T-cell (primary cell): ENCODE measurements around the gene RAI1. TPM values are rescaled to one million over a fixed set of nuclear protein-coding genes. Genes with fewer than 3 reads are reported as not detected.

ENCODE experiments used
- ATAC-seq, 4 experiments: fragments of 200-7000 bp in 3 of 4; fragments of 150-1000 bp in 1 of 4; cut with Tn5 transposase; replicated peaks in 1 of 4; 1 replicate in 3 of 4; 2 replicates in 1 of 4; pipeline ENCODE4 v1.10.0; 2021; ENCODE audit warnings: moderate library complexity in 3 of 4, mild to moderate bottlenecking in 2 of 4, moderate number of reproducible peaks in 1 of 4
- CTCF ChIA-PET, 2 donors: fragments of 300-600 bp; sonication (Branson Sonifier 250); formaldehyde crosslinking; loops; one replicate each; lab custom pipeline; 2022; ENCODE audit warnings: antibody characterized with exemption in 2 of 2; lab: Charles Lee
- POLR2A ChIA-PET, 2 donors: fragments of 300-600 bp; sonication (Branson Sonifier 250); formaldehyde crosslinking; loops; one replicate each; lab custom pipeline; 2022; ENCODE audit warnings: antibody characterized with exemption in 2 of 2; lab: Charles Lee
- DNase-seq, 35 experiments: peaks; one replicate each; pipeline versions ENCODE4 v3.0.0 to v3.0.0-alpha.2; 2013 to 2023
- H3K27ac ChIP-seq: one replicate; pipeline ENCODE4 v1.5.1; 2013; ENCODE audit warnings: low read length
- H3K27me3 ChIP-seq, 2 experiments: replicated peaks in 1 of 2; 1 replicate in 1 of 2; 2 replicates in 1 of 2; pipeline versions ENCODE4 v1.6.1 to v1.7.0; 2013; ENCODE audit warnings: low read length in 1 of 2, mixed read lengths in 1 of 2; ENCODE audit not compliant: control insufficient read depth in 2 of 2, insufficient read depth in 2 of 2; ENCODE audit errors: extremely low read depth in 1 of 2
- H3K36me3 ChIP-seq, 2 donors: 1 replicate in 1 of 2; 2 replicates in 1 of 2; pipeline versions ENCODE4 v1.6.1 to v1.7.0; 2013; ENCODE audit warnings: low read length in 1 of 2; ENCODE audit not compliant: control insufficient read depth in 2 of 2, insufficient read depth in 1 of 2; ENCODE audit errors: extremely low read depth in 1 of 2
- H3K4me1 ChIP-seq, 2 experiments: 1 replicate in 1 of 2; 2 replicates in 1 of 2; pipeline versions ENCODE4 v1.6.1 to v1.7.0; 2013; ENCODE audit warnings: low read length in 2 of 2, mixed read lengths in 1 of 2; ENCODE audit not compliant: insufficient read depth in 2 of 2, control insufficient read depth in 1 of 2; ENCODE audit errors: extremely low read depth in 1 of 2
- H3K4me3 ChIP-seq, 2 donors: 1 replicate in 1 of 2; 2 replicates in 1 of 2; pipeline versions ENCODE4 v1.5.1 to v1.7.0; 2013; ENCODE audit warnings: mild to moderate bottlenecking in 2 of 2, low read length in 1 of 2, moderate library complexity in 1 of 2; ENCODE audit not compliant: control insufficient read depth in 1 of 2; ENCODE audit errors: extremely low read depth in 1 of 2
- H3K9me3 ChIP-seq: 2 replicates; pipeline ENCODE4 v1.7.0; 2013
- H3K27ac Mint-ChIP-seq, 2 donors: one replicate each; pipeline ENCODE4 v1.8.0; 2020 to 2021; ENCODE audit warnings: mild to moderate bottlenecking in 2 of 2, mixed read lengths in 2 of 2
- H3K27me3 Mint-ChIP-seq, 2 donors: one replicate each; pipeline ENCODE4 v1.8.0; 2021 to 2022; ENCODE audit warnings: mixed read lengths in 2 of 2
- H3K36me3 Mint-ChIP-seq: one replicate; pipeline ENCODE4 v1.8.0; 2021; ENCODE audit warnings: mixed read lengths
- H3K4me1 Mint-ChIP-seq, 3 donors: one replicate each; pipeline ENCODE4 v1.8.0; 2020 to 2022; ENCODE audit warnings: mixed read lengths in 3 of 3, mild to moderate bottlenecking in 1 of 3
- H3K4me3 Mint-ChIP-seq, 3 donors: one replicate each; pipeline ENCODE4 v1.8.0; 2020 to 2022; ENCODE audit warnings: mild to moderate bottlenecking in 3 of 3, mixed read lengths in 3 of 3, moderate library complexity in 3 of 3
- H3K9me3 Mint-ChIP-seq, 3 donors: one replicate each; pipeline ENCODE4 v1.8.0; 2020 to 2022; ENCODE audit warnings: mixed read lengths in 3 of 3
- WGBS: methylation state at CpG from one replicate; pipeline ENCODE4 v1.1.5; 2013; ENCODE audit warnings: missing lambda C conversion rate; ENCODE audit not compliant: insufficient coverage; 5-methylcytosine and 5-hydroxymethylcytosine counted together
- total RNA-seq, 35 experiments: library from RNA in 6 of 35; stranded (reverse) in 6 of 35; fragments of 120-200 nt in 1 of 35; gene quantifications; one replicate each; pipeline versions ENCODE4 v1.2.1 to v1.2.4 and lab custom pipeline; 2013 to 2026

RAI1 gene
- total RNA-seq, 5 donors from 2014 or later (not counting 1 experiment from before 2014, with no cell fraction given) = 20.1 to 31.2 (median 24.5) TPM

DNA sequence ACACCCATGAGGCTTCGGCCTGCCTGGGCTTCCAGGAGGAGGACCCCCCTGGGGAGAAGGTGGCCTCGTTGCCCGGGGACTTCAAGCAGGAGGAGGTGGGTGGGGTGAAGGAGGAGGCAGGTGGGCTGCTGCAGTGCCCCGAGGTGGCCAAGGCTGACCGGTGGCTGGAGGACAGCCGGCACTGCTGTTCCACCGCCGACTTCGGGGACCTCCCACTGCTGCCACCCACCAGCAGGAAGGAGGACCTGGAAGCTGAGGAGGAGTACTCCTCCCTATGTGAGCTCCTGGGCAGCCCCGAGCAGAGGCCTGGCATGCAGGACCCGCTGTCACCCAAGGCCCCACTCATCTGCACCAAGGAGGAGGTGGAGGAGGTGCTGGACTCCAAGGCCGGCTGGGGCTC lies 114.0 kb downstream of the RAI1 start:
- ATAC-seq (no peak), DNase-seq (no peak)
- H3K9me3 Mint-ChIP-seq = no peaks in the 10 kb centered on the region
- no peak overlapping the region for H3K4me3 ChIP-seq
- ChIA-PET CTCF (interaction anchor here in 1 of 2 donors (0.6 kb wide), 1 partner anchor 20 kb away, joined by 3 read pairs; no protein-coding TSS in a partner anchor), POLR2A (no interaction called here)
- H3K4me1 Mint-ChIP-seq = peaks cover 24 to 30% (median 26%) of the 10 kb centered on the region in 3 donors
- no peak overlapping the region for H3K27ac Mint-ChIP-seq
- H3K9me3 ChIP-seq = no peaks in the 10 kb centered on the region
- H3K27ac ChIP-seq = no peak overlapping the region
- H3K27me3 Mint-ChIP-seq = no peaks in the 10 kb centered on the region
- H3K27me3 ChIP-seq = no peaks in the 10 kb centered on the region
- 96% methylated on average over 6 of the region's 12 CpGs for WGBS
- peaks cover 4% of the 10 kb centered on the region for H3K36me3 Mint-ChIP-seq
- H3K4me1 ChIP-seq = peaks cover 9 to 28% of the 10 kb centered on the region in 2 experiments
- no peak overlapping the region for H3K4me3 Mint-ChIP-seq
- H3K36me3 ChIP-seq = peaks cover 3 to 27% of the 10 kb centered on the region in 2 donors

DNA sequence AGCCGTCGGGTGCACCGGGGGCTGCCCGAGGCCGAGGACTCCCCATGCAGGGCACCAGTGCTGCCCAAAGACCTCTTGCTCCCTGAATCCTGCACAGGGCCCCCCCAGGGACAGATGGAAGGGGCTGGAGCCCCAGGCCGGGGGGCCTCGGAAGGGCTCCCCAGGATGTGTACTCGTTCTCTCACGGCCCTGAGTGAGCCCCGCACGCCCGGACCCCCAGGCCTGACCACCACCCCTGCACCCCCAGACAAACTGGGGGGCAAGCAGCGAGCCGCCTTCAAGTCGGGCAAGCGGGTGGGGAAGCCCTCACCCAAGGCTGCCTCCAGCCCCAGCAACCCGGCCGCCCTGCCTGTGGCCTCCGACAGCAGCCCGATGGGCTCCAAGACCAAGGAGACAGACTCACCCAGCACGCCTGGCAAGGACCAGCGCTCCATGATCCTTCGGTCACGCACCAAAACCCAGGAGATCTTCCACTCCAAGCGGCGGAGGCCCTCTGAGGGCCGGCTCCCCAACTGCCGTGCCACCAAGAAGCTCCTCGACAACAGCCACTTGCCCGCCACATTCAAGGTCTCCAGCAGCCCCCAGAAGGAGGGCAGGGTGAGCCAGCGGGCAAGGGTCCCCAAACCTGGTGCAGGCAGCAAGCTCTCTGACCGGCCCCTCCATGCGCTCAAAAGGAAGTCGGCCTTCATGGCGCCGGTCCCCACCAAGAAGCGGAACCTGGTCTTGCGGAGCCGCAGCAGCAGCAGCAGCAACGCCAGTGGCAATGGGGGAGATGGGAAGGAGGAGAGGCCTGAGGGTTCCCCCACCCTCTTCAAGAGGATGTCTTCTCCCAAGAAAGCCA lies 114.9 kb downstream of the RAI1 start:
- no peak overlapping the region for H3K4me3 ChIP-seq

DNA sequence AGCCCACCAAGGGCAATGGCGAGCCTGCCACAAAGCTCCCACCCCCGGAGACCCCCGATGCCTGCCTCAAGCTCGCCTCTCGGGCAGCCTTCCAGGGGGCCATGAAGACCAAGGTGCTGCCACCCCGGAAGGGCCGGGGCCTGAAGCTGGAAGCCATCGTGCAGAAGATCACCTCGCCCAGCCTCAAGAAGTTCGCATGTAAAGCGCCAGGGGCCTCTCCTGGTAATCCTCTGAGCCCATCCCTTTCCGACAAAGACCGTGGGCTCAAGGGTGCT lies 115.5 kb downstream of the RAI1 start:
- WGBS = 98% methylated on average over 11 of the region's 13 CpGs
- Mint-ChIP-seq H3K4me1 (peaks cover 22 to 26% (median 24%) of the 10 kb centered on the region in 3 donors), H3K36me3 (peaks cover 4% of the 10 kb centered on the region), H3K4me3 (no peak overlapping the region), H3K9me3 (no peaks in the 10 kb centered on the region), H3K27ac (no peak overlapping the region), H3K27me3 (no peaks in the 10 kb centered on the region)
- Histone ChIP-seq H3K27ac (no peak overlapping the region), H3K4me3 (no peak overlapping the region), H3K27me3 (no peaks in the 10 kb centered on the region), H3K36me3 (peaks cover 3 to 27% of the 10 kb centered on the region in 2 donors), H3K4me1 (peaks cover 9 to 24% of the 10 kb centered on the region in 2 experiments), H3K9me3 (no peaks in the 10 kb centered on the region)
- POLR2A ChIA-PET = no interaction called here
- no peak for ATAC-seq
- CTCF ChIA-PET = interaction anchor here in 1 of 2 donors (0.5 kb wide), 1 partner anchor 1511 kb away, joined by 6 read pairs; no protein-coding TSS in a partner anchor
- no peak for DNase-seq

More for the DNA sequence above, 114.9 kb downstream of the RAI1 start:
- Histone ChIP-seq H3K27me3 (no peaks in the 10 kb centered on the region), H3K4me1 (peaks cover 9 to 28% of the 10 kb centered on the region in 2 experiments), H3K27ac (no peak overlapping the region), H3K36me3 (peaks cover 3 to 27% of the 10 kb centered on the region in 2 donors), H3K9me3 (no peaks in the 10 kb centered on the region)
- Mint-ChIP-seq H3K9me3 (no peaks in the 10 kb centered on the region), H3K36me3 (peaks cover 4% of the 10 kb centered on the region), H3K27me3 (no peaks in the 10 kb centered on the region), H3K4me3 (no peak overlapping the region), H3K27ac (no peak overlapping the region), H3K4me1 (peaks cover 24 to 30% (median 26%) of the 10 kb centered on the region in 3 donors)
- ChIA-PET CTCF (no interaction called here), POLR2A (no interaction called here)
- ATAC-seq (no peak), DNase-seq (no peak)
- 98% methylated on average over 25 of the region's 40 CpGs for WGBS

DNA sequence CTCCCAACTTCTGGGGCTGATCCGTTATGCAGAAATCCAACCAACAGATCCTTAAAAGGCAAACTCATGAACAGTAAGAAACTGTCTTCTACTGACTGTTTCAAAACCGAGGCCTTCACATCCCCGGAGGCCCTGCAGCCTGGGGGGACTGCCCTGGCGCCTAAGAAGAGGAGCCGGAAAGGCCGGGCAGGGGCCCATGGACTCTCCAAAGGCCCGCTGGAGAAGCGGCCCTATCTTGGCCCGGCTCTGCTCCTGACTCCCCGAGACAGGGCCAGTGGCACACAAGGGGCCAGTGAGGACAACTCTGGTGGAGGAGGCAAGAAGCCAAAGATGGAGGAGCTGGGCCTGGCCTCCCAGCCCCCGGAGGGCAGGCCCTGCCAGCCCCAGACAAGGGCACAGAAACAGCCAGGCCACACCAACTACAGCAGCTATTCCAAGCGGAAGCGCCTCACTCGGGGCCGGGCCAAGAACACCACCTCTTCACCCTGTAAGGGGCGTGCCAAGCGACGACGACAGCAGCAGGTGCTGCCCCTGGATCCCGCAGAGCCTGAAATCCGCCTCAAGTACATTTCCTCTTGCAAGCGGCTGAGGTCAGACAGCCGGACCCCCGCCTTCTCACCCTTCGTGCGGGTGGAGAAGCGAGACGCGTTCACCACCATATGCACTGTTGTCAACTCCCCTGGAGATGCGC lies 116.0 kb downstream of the RAI1 start:
- Histone ChIP-seq H3K27ac (no peak overlapping the region), H3K9me3 (no peaks in the 10 kb centered on the region), H3K36me3 (peaks cover 3 to 27% of the 10 kb centered on the region in 2 donors), H3K4me1 (peaks cover 7 to 19% of the 10 kb centered on the region in 2 experiments), H3K27me3 (no peaks in the 10 kb centered on the region), H3K4me3 (no peak overlapping the region)
- H3K36me3 Mint-ChIP-seq = peaks cover 4% of the 10 kb centered on the region
- ChIA-PET CTCF (interaction anchor here in 1 of 2 donors (0.5 kb wide), 1 partner anchor 1512 kb away, joined by 6 read pairs; no protein-coding TSS in a partner anchor), POLR2A (no interaction called here)
- WGBS = 95% methylated on average over 26 of the region's 30 CpGs
- no peaks in the 10 kb centered on the region for H3K27me3 Mint-ChIP-seq
- H3K27ac Mint-ChIP-seq = no peak overlapping the region
- DNase-seq (no peak), ATAC-seq (no peak)
- no peak overlapping the region for H3K4me3 Mint-ChIP-seq
- H3K4me1 Mint-ChIP-seq = peaks cover 17 to 20% (median 19%) of the 10 kb centered on the region in 3 donors
- no peaks in the 10 kb centered on the region for H3K9me3 Mint-ChIP-seq

DNA sequence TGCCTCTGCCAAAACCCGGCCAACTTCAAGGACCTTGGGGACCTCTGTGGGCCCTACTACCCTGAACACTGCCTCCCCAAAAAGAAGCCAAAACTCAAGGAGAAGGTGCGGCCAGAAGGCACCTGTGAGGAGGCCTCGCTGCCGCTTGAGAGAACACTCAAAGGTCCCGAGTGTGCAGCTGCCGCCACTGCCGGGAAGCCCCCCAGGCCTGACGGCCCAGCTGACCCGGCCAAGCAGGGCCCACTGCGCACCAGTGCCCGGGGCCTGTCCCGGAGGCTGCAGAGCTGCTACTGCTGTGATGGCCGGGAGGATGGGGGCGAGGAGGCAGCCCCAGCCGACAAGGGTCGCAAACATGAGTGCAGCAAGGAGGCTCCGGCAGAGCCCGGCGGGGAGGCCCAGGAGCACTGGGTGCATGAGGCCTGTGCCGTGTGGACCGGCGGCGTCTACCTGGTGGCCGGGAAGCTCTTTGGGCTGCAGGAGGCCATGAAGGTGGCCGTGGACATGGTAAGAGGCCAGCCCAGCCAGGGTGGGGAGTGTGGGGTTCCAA lies 116.8 kb downstream of the RAI1 start:
- no peak overlapping the region for H3K4me3 Mint-ChIP-seq
- no peaks in the 10 kb centered on the region for H3K27me3 Mint-ChIP-seq
- DNase-seq (no peak), ATAC-seq (no peak)
- peaks cover 3 to 12% of the 10 kb centered on the region in 2 experiments for H3K4me1 ChIP-seq
- CTCF ChIA-PET = no interaction called here
- no peaks in the 10 kb centered on the region for H3K27me3 ChIP-seq
- H3K4me3 ChIP-seq = no peak overlapping the region
- no peak overlapping the region for H3K27ac ChIP-seq
- no peaks in the 10 kb centered on the region for H3K9me3 ChIP-seq
- POLR2A ChIA-PET = no interaction called here
- H3K4me1 Mint-ChIP-seq = peaks cover 10 to 12% (median 11%) of the 10 kb centered on the region in 3 donors
- H3K36me3 Mint-ChIP-seq = peaks cover 4% of the 10 kb centered on the region
- H3K27ac Mint-ChIP-seq = no peak overlapping the region
- 94% methylated on average over 22 of the region's 25 CpGs for WGBS
- H3K9me3 Mint-ChIP-seq = no peaks in the 10 kb centered on the region
- H3K36me3 ChIP-seq = peaks cover 3 to 27% of the 10 kb centered on the region in 2 donors

DNA sequence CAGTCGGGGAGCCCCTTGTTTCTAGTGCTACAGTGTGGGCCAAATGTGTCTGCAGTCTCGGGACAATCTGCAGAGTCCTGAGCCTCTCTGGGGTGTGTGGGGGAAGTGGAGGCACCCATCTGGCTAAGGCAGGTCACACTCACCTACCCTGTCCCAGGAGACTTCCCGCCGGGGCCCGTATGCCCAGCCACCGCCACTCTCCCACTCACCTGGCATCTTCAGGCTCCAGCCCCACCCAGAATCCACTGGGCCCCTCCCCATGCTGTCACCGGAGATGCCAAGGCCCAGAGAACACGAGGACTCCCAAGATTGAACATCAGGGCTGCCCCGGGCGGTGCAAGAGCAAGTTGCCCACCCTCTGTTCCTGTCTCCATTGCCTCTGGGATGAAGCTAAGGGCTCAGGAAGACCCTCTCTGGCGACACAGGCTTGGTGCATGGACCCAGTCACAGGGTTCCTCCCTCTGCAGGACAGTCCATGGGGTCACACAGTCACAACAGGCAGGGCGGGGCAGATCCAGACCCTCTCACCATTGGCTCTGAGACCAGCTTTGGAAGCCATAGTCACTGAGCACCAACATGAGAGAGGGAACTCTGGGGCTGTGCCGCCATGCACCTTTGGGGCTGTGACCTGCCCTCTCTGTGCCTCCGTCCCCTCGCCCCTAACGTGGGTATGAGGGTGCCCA lies 117.5 kb downstream of the RAI1 start:
- H3K36me3 Mint-ChIP-seq = peaks cover 6% of the 10 kb centered on the region
- no peaks in the 10 kb centered on the region for H3K27me3 Mint-ChIP-seq
- no peaks in the 10 kb centered on the region for H3K9me3 Mint-ChIP-seq
- no peak overlapping the region for H3K4me3 ChIP-seq
- H3K27me3 ChIP-seq = no peaks in the 10 kb centered on the region
- H3K9me3 ChIP-seq = no peaks in the 10 kb centered on the region
- H3K36me3 ChIP-seq = peaks cover 3 to 27% of the 10 kb centered on the region in 2 donors
- H3K4me3 Mint-ChIP-seq = no peak overlapping the region
- ChIA-PET POLR2A (no interaction called here), CTCF (no interaction called here)
- ATAC-seq (no peak), DNase-seq (no peak)
- no peak overlapping the region for H3K27ac Mint-ChIP-seq
- peaks cover 4 to 6% (median 5%) of the 10 kb centered on the region in 3 donors for H3K4me1 Mint-ChIP-seq
- WGBS = 92% methylated on average over 9 of the region's 16 CpGs
- peaks cover 0 to 5% of the 10 kb centered on the region in 2 experiments for H3K4me1 ChIP-seq
- H3K27ac ChIP-seq = no peak overlapping the region
